ENCODE data around the gene PRDM2.

Gene PRDM2

GRCh38 chr1:13814131-13814530 lies 114.1 kb downstream of the PRDM2 start:
- no peak for DNase-seq (ENCODE audit: low spot score)

GRCh38 chr1:13816016-13816760 lies 116.2 kb downstream of the PRDM2 start:
- DNase-seq (ENCODE audit: low spot score), result no peak

- no peak for DNase-seq (ENCODE audit: low spot score)
Observed at GRCh38 chr1:13817906-13818305, 117.9 kb downstream of the PRDM2 start.

GRCh38 chr1:13818926-13819325 lies 118.9 kb downstream of the PRDM2 start:
- no peak for DNase-seq (ENCODE audit: low spot score)

GRCh38 chr1:13819642-13820041 lies 119.7 kb downstream of the PRDM2 start:
- DNase-seq (ENCODE audit: low spot score), result no peak

- DNase-seq (ENCODE audit: low spot score), result no peak
Observed at GRCh38 chr1:13820055-13820454, 120.1 kb downstream of the PRDM2 start.

- DNase-seq (ENCODE audit: low spot score), result no peak
Observed at GRCh38 chr1:13820456-13820855, 120.5 kb downstream of the PRDM2 start.

DNA sequence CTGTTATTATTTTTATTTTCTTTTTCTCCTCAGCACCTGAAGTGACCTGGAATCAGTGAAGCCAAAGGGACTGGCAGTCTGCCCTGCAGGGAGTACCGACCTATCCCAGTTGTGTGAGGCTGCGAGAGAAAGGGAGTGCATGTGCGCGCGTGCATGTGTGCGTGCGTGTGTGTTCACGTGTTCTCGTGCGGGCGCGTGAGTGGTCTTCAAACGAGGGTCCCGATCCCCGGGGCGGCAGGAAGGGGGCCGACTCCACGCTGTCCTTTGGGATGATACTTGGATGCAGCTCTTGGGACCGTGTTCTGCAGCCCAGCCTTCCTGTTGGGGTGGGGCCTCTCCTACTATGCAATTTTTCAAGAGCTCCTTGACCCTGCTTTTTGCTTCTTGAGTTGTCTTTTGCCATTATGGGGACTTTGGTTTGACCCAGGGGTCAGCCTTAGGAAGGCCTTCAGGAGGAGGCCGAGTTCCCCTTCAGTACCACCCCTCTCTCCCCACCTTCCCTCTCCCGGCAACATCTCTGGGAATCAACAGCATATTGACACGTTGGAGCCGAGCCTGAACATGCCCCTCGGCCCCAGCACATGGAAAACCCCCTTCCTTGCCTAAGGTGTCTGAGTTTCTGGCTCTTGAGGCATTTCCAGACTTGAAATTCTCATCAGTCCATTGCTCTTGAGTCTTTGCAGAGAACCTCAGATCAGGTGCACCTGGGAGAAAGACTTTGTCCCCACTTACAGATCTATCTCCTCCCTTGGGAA lies 123.3 kb downstream of the PRDM2 start:
- DNase-seq (ENCODE audit: low spot score), result no peak

DNA sequence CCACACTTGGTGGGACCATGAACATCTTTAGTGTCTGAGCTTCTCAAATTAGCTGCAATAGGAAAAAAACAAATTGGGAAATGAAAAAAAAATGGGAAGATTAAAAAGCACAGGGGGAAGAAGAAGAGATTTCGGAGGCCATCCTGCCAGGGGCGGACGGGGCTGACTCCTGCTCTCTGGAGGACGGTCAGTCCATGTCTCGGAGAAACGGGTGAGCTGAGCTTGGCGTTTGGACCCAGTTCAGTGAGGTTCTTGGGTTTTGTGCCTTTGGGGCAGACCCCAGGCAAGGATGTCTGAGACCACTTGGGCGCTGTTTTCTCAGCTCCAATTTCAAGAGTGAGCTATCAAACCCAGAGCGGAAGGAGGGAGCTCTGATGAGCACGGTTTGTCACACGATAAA lies 123.9 kb downstream of the PRDM2 start:
- DNase-seq (ENCODE audit: low spot score), result no peak

GRCh38 chr1:13824626-13825025 lies 124.6 kb downstream of the PRDM2 start:
- DNase-seq (ENCODE audit: low spot score), result no peak

DNA sequence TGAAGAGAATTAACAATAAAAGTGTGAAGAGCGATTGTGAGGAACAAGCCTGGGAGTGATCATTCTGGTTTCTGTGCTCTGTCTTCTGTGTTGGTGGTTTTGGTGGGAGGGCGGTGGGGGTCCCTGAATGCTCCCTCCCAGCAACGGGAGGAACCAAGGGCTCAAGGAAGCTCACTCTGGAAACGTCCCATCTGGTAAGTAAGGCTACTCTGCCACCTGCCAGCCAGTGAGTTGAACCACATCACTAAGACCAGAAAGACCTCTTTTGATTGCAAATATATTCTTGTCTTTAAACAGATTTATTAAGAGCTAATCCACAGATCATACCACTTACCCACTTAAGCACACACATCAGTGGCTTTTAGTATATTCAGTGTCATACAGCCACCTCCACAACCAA lies 125.0 kb downstream of the PRDM2 start:
- no peak for DNase-seq (ENCODE audit: low spot score)

GRCh38 chr1:13826009-13826408 lies 126.0 kb downstream of the PRDM2 start:
- no peak for DNase-seq (ENCODE audit: low spot score)

DNA sequence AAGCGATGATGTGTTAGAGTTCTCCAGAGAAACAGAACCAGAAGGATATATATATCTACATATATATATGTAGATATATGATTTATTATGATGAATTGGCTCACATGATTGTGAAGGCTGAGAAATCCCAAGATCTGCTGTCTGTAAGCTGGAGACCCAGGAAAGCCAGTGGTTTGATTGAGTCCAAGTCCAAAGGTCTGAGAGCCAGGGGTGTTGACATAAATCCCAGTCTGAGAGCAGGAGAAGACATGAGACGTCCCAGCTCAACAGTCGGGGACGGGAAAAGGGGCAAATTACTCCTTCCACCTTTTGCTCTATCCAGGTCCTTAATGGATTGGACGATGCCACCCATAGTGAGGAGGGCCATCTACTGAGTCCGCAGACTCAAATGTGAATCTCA lies 126.6 kb downstream of the PRDM2 start:
- DNase-seq (ENCODE audit: low spot score), result no peak

DNA sequence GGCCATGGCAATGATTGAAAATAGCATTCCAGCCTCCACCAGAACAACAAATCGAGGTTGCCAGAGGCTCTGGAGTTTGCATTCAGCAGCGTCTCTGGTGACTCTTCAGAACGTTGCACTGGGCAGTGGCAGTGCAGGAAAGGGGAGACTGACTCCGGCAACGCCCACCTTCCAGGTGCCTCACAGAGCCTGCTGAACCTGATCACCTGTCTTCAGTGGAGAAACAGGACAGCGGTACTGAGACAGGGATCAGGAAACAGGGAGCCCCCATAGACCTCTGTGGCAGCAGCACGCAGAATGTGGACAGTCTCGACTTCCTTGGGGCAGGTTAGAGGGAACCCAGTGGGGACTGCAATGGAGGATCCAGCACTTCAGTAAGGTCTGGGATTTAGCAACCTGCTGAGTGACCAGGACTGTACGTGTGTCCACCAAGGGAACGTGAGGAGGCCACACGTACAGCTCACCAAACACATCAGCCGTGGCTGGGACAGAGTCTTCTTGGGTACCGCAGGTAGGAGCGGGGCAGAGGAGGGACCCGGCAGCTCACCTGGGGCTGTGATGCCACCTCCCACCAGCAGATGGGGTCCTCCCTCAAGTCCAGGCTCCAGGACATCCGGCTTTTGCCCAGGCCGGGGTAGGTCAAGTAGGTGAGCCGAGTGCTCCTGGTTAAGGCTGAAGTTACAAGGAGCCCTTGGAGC lies 128.6 kb downstream of the PRDM2 start:
- peak; percentile 49 for DNase-seq (ENCODE audit: low spot score)

GRCh38 chr1:13829152-13829769 lies 129.3 kb downstream of the PRDM2 start:
- no peak for DNase-seq (ENCODE audit: low spot score)

- DNase-seq (ENCODE audit: low spot score), result no peak
Observed at GRCh38 chr1:13830170-13830569, 130.2 kb downstream of the PRDM2 start.

GRCh38 chr1:13830616-13831280 lies 130.8 kb downstream of the PRDM2 start:
- DNase-seq (ENCODE audit: low spot score), result no peak

- no peak for DNase-seq (ENCODE audit: low spot score)
Observed at GRCh38 chr1:13832100-13832499, 132.1 kb downstream of the PRDM2 start.

DNA sequence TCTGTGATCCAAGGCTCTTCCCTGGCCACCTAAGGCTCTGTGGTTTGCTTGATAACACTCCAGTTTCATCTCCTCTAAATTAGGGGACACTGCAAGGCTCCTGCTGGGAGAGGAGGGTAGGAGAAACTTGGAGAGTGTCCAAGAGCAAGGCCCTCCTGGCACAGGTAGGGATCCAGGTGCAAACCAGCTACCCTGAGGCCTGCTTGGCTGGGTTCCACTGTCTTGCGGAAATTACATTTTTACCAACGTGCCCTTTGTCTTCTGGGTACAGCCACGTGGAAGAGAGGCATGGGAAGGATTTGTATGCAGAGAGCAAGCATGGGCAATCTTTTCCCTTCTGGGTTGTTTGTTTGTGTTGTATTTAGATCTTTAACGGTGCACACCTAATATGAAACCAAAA lies 132.5 kb downstream of the PRDM2 start:
- no peak for DNase-seq (ENCODE audit: low spot score)

GRCh38 chr1:13836136-13836535 lies 136.1 kb downstream of the PRDM2 start:
- DNase-seq (ENCODE audit: low spot score), result no peak

GRCh38 chr1:13836631-13837030 lies 136.6 kb downstream of the PRDM2 start:
- DNase-seq (ENCODE audit: low spot score), result no peak

- DNase-seq (ENCODE audit: low spot score), result no peak
Observed at GRCh38 chr1:13838236-13838635, 138.2 kb downstream of the PRDM2 start.
